Measurements from ENCODE around the gene WFIKKN1. TPM values are rescaled to one million over a fixed set of nuclear protein-coding genes. Genes with fewer than 3 reads are reported as not detected.

The WFIKKN1 gene
- total RNA-seq, 1 experiment from 2014 or later: 0.47 TPM

DNA sequence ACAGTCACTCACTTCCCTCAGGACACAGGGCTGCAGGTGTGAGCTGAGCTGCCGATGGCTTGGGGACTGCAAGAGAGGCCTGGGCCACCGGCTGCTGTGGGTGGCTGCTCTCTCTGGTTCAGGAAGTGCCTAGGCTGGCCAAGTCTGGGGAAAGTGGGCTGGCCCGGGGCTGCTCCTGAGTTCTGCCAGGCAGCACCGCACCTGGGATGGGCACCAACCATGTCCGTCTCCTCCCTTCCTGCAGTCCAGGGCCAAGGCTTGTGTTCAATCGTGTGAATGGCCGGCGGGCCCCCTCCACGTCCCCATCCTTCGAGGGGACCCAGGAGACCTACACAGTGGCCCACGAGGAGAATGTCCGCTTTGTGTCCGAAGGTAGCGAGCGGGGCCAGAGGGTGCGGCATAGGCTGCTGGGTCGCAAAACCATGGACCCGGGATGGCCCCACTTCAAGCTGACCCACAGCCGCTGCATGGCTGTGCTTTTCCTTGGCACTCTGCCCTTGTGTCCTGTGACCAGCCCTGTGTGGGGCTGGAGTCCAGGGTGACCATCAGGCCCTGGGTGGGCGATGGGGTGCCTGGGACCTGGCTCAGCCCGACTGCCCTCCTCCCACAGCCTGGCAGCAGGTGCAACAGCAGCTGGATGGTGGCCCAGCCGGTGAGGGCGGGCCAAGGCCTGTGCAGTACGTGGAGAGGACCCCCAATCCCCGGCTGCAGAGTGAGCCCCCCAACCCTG, 16.6 kb downstream of the WFIKKN1 start:
- peaks cover 19 to 55% of the 10 kb centered on the region in 2 experiments for H3K4me1 ChIP-seq (ENCODE audit: control insufficient read depth in 1 of 2, insufficient read depth in 2 of 2, low read length in 2 of 2)
- intact Hi-C loops (cut with micrococcal nuclease): no loop called here
- ChIA-PET CTCF (interaction anchor here (2.3 kb wide), 1 partner anchor 13 kb away, joined by 13 read pairs; no protein-coding TSS in a partner anchor), RAD21 (ENCODE audit: low non-redundant PET in 1 of 2, low total read pairs in 2 of 2, uncharacterized antibody in 2 of 2, unreplicated experiment in 2 of 2) (no interaction called here), POLR2A (no interaction called here)
- no peaks in the 10 kb centered on the region for H3K36me3 ChIP-seq (ENCODE audit: control insufficient read depth in 1 of 2, insufficient read depth in 2 of 2, low read length in 2 of 2)
- BruUV-seq (replicated peaks): no TSS peak
- peak overlapping the region; percentile 64 to 68 for H3K4me3 ChIP-seq (replicated peaks in 1 of 2; ENCODE audit: low read depth in 1 of 2, low read length in 2 of 2)
- H3K9ac ChIP-seq (ENCODE audit: low read length): peak overlapping the region; percentile 82
- peak overlapping the region; percentile 96 for H3K27ac ChIP-seq (ENCODE audit: low read depth, low read length)
- H2AFZ ChIP-seq (ENCODE audit: low read depth, low read length, poor library complexity, severe bottlenecking): no peak overlapping the region
- TF ChIP-seq, protein P1, sequence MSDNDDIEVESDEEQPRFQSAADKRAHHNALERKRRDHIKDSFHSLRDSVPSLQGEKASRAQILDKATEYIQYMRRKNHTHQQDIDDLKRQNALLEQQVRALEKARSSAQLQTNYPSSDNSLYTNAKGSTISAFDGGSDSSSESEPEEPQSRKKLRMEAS (IDR thresholded peaks at IDR 0.05): no peak
- no peak for TF ChIP-seq EZH2 (IDR thresholded peaks at IDR 0.05)
- TF ChIP-seq RAD21 (IDR thresholded peaks at IDR 0.05; ENCODE audit: low read depth): no peak
- peak; percentile 19 for TF ChIP-seq POLR2A (IDR thresholded peaks at IDR 0.05; ENCODE audit: borderline replicate concordance, extremely low read depth, insufficient read depth, insufficient read length)
- no peak for TF ChIP-seq SIN3A (IDR thresholded peaks at IDR 0.05; ENCODE audit: low read depth)
- H3K27me3 ChIP-seq (ENCODE audit: insufficient read depth, low read length): no peaks in the 10 kb centered on the region
- no peaks in the 10 kb centered on the region for H3K9me3 ChIP-seq (ENCODE audit: control insufficient read depth in 1 of 2, insufficient read depth in 1 of 2, low read depth in 1 of 2, low read length in 2 of 2)
- no peak for ATAC-seq
- H4K20me1 ChIP-seq (ENCODE audit: insufficient read depth): no peaks in the 10 kb centered on the region
- H3K4me2 ChIP-seq (ENCODE audit: low read length): peak overlapping the region; percentile 84
- no peak for DNase-seq (ENCODE audit: low read depth, low spot score)
- H3K79me2 ChIP-seq (ENCODE audit: insufficient read depth, low read length): peaks cover 40% of the 10 kb centered on the region
- H3K9me2 ChIP-seq (ENCODE audit: insufficient read depth): no peaks in the 10 kb centered on the region

- ATAC-seq (peak; percentile 47), DNase-seq (ENCODE audit: low read depth, low spot score) (no peak)
- peak overlapping the region; percentile 84 for H3K4me2 ChIP-seq (ENCODE audit: low read length)
- peak overlapping the region; percentile 64 to 68 for H3K4me3 ChIP-seq (replicated peaks in 1 of 2; ENCODE audit: low read depth in 1 of 2, low read length in 2 of 2)
- POLR2A ChIA-PET: no interaction called here
- CTCF ChIA-PET: interaction anchor here (0.7 to 2.3 kb wide), 3 partner anchors 12 to 55 kb away, joined by 4 to 13 read pairs (median 5); no protein-coding TSS in a partner anchor
- H3K27ac ChIP-seq (ENCODE audit: low read depth, low read length): peak overlapping the region; percentile 96
- H3K9me2 ChIP-seq (ENCODE audit: insufficient read depth): no peaks in the 10 kb centered on the region
- BruUV-seq (replicated peaks): TSS peak; percentile 83
- peak overlapping the region; percentile 82 for H3K9ac ChIP-seq (ENCODE audit: low read length)
- intact Hi-C loops (cut with micrococcal nuclease): no loop called here
- peaks cover 34% of the 10 kb centered on the region for H3K79me2 ChIP-seq (ENCODE audit: insufficient read depth, low read length)
- no peaks in the 10 kb centered on the region for H3K9me3 ChIP-seq (ENCODE audit: control insufficient read depth in 1 of 2, insufficient read depth in 1 of 2, low read depth in 1 of 2, low read length in 2 of 2)
- no peaks in the 10 kb centered on the region for H4K20me1 ChIP-seq (ENCODE audit: insufficient read depth)
- no peaks in the 10 kb centered on the region for H3K36me3 ChIP-seq (ENCODE audit: control insufficient read depth in 1 of 2, insufficient read depth in 2 of 2, low read length in 2 of 2)
- H3K27me3 ChIP-seq (ENCODE audit: insufficient read depth, low read length): no peaks in the 10 kb centered on the region
- no peak overlapping the region for H2AFZ ChIP-seq (ENCODE audit: low read depth, low read length, poor library complexity, severe bottlenecking)
- RAD21 ChIA-PET (ENCODE audit: low non-redundant PET in 1 of 2, low total read pairs in 2 of 2, uncharacterized antibody in 2 of 2, unreplicated experiment in 2 of 2): no interaction called here
- peaks cover 19 to 47% of the 10 kb centered on the region in 2 experiments for H3K4me1 ChIP-seq (ENCODE audit: control insufficient read depth in 1 of 2, insufficient read depth in 2 of 2, low read length in 2 of 2)
- TF ChIP-seq SP1 (IDR thresholded peaks at IDR 0.05; ENCODE audit: low read depth): no peak
- no peak for TF ChIP-seq CEBPB (IDR thresholded peaks at IDR 0.05; ENCODE audit: low read depth)
- peak; percentile 37; the same call in 1 of the 2 replicates for TF ChIP-seq POLR2AphosphoS5 (IDR thresholded peaks at IDR 0.05; ENCODE audit: low read depth, low read length)
- TF ChIP-seq, protein P2, sequence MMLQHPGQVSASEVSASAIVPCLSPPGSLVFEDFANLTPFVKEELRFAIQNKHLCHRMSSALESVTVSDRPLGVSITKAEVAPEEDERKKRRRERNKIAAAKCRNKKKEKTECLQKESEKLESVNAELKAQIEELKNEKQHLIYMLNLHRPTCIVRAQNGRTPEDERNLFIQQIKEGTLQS (IDR thresholded peaks at IDR 0.05): no peak
- TF ChIP-seq SRF (IDR thresholded peaks at IDR 0.05; ENCODE audit: low read depth): no peak
- TF ChIP-seq EZH2 (IDR thresholded peaks at IDR 0.05): no peak
- TF ChIP-seq CTCF (IDR thresholded peaks at IDR 0.05 in 2 of 3, conservative IDR thresholded peaks at IDR 0.05 in 1 of 3; ENCODE audit: borderline replicate concordance in 1 of 3, insufficient read depth in 1 of 3, low read depth in 2 of 3, low read length in 2 of 3): peak; percentile 40 to 59 (median 53); a peak in 4 of 6 replicates
- TF ChIP-seq JUND (IDR thresholded peaks at IDR 0.05): no peak
- no peak for TF ChIP-seq ZBTB33 (IDR thresholded peaks at IDR 0.05; ENCODE audit: extremely low read depth, insufficient replicate concordance, low read length)
- no peak for TF ChIP-seq POLR2A (IDR thresholded peaks at IDR 0.05; ENCODE audit: borderline replicate concordance, extremely low read depth, insufficient read depth, insufficient read length)
- TF ChIP-seq ELF1 (IDR thresholded peaks at IDR 0.05; ENCODE audit: borderline replicate concordance, low read depth): no peak
Observed at GRCh38 chr16:648071-648780, 17.4 kb downstream of the WFIKKN1 start.
